ENCODE measurements around the gene NCOA7. TPM values are rescaled to one million over a fixed set of nuclear protein-coding genes. Genes with fewer than 3 reads are reported as not detected.
"Not testable (repeated sequence)": the region's sequence is repeated elsewhere in the genome, so short reads cannot be mapped to it uniquely, and the experiment has no call there.

The NCOA7 gene
- total RNA-seq, 1 donor from 2014 or later, result 33.4 TPM

DNA sequence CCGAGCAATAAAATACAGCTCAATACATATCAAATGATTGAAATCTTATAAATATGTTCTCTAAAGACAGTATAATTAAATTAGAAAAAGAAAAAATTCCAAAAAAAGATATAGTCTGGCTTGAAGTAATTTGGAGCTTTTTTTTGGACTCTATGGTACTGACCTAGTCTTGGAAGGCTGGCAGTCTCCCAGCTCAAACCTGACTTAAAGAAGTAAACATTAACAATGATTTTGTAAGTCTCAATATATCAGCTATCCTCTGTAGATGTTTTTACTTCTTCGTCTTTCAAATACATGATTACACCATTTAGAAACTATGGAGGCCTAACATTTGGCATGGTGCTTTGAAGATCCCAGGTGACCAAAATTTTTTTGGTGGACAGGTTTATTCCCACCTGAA, 180.0 kb downstream of the NCOA7 start:
- Mint-ChIP-seq H3K36me3 (ENCODE audit: low read depth) (peaks cover 57% of the 10 kb centered on the region), H3K9me3 (no peaks in the 10 kb centered on the region), H3K4me3 (no peak overlapping the region), H3K27ac (no peak overlapping the region), H3K4me1 (peaks cover 41% of the 10 kb centered on the region), H3K27me3 (no peaks in the 10 kb centered on the region)
- ChIA-PET POLR2A (interaction anchor here (1.8 kb wide), 1 partner anchor 13 kb away, joined by 6 read pairs; no protein-coding TSS in a partner anchor), CTCF (interaction anchor here (0.7 to 2.7 kb wide), 11 partner anchors 10 to 660 kb away, joined by 3 to 12 read pairs (median 4); partner anchors contain the start of gene NCOA7)
- ATAC-seq (ENCODE audit: low read depth) (no peak), DNase-seq (no peak)
- TF ChIP-seq, protein P1, sequence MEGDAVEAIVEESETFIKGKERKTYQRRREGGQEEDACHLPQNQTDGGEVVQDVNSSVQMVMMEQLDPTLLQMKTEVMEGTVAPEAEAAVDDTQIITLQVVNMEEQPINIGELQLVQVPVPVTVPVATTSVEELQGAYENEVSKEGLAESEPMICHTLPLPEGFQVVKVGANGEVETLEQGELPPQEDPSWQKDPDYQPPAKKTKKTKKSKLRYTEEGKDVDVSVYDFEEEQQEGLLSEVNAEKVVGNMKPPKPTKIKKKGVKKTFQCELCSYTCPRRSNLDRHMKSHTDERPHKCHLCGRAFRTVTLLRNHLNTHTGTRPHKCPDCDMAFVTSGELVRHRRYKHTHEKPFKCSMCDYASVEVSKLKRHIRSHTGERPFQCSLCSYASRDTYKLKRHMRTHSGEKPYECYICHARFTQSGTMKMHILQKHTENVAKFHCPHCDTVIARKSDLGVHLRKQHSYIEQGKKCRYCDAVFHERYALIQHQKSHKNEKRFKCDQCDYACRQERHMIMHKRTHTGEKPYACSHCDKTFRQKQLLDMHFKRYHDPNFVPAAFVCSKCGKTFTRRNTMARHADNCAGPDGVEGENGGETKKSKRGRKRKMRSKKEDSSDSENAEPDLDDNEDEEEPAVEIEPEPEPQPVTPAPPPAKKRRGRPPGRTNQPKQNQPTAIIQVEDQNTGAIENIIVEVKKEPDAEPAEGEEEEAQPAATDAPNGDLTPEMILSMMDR (IDR thresholded peaks at IDR 0.05), result no peak
- intact Hi-C loops (cut with micrococcal nuclease), result loop anchor here (10.0 kb wide), 2 partner anchors 446 to 816 kb away; partner anchors contain the start of gene TPD52L1

GRCh38 chr6:125972478-125972877, 181.7 kb downstream of the NCOA7 start:
- CTCF ChIA-PET, result interaction anchor here (1.3 to 1.4 kb wide), 2 partner anchors 11 to 16 kb away, joined by 3 read pairs; no protein-coding TSS in a partner anchor
- H3K4me3 Mint-ChIP-seq; POLR2A ChIA-PET; H3K27ac Mint-ChIP-seq; H3K27me3 Mint-ChIP-seq; H3K9me3 Mint-ChIP-seq; DNase-seq; ATAC-seq (ENCODE audit: low read depth): not testable (repeated sequence)
- peaks cover 55% of the 10 kb centered on the region for H3K36me3 Mint-ChIP-seq (ENCODE audit: low read depth)
- intact Hi-C loops (cut with micrococcal nuclease), result loop anchor here (10.0 kb wide), 2 partner anchors 448 to 818 kb away; partner anchors contain the start of gene TPD52L1
- peaks cover 33% of the 10 kb centered on the region for H3K4me1 Mint-ChIP-seq

DNA sequence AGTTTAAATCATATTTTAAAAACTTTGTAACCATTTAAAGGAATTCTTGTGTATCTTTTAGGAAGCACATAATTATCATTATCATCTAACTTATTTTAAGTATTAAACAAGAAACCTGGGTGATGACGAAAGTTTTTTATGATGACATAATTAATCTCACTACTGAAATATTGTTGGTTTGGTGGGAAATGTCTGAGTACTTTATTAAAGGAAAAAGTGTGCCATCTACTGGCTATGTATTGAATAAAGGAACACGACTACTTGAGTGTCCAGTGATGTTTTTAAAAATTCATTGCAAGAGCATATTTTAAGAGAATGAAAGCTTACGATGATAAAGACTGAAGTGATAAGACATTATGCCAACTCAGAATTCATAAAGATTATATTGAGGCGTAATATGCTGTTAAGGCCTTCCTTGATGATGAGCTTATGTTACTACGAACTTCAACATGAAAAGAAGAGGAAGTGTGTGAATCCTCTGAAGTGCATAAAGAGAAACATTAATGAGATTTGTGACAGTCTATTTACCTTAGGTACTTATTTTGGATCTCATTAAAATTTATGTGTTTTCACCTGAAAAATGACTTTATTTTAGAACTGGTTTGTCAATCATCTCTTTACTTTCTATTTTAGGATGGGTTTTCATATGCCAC, 183.6 kb downstream of the NCOA7 start:
- peak; percentile 58 for ATAC-seq (ENCODE audit: low read depth)
- Mint-ChIP-seq H3K9me3 (no peaks in the 10 kb centered on the region), H3K36me3 (ENCODE audit: low read depth) (peaks cover 45% of the 10 kb centered on the region), H3K4me3 (no peak overlapping the region), H3K4me1 (peaks cover 15% of the 10 kb centered on the region), H3K27ac (peak overlapping the region; percentile 5), H3K27me3 (no peaks in the 10 kb centered on the region)
- ChIA-PET POLR2A (interaction anchor here (0.6 to 1.9 kb wide), 6 partner anchors 12 to 197 kb away, joined by 3 to 8 read pairs (median 6); partner anchors contain the start of genes HINT3, NCOA7 and TRMT11), CTCF (interaction anchor here (0.7 to 4.0 kb wide), 26 partner anchors 10 to 665 kb away, joined by 3 to 52 read pairs (median 4); partner anchors contain the start of genes HINT3, NCOA7 and TRMT11)
- intact Hi-C loops (cut with micrococcal nuclease), result loop anchor here (1.0 to 10.0 kb wide), 9 partner anchors 18 to 820 kb away; partner anchors contain the start of genes HINT3 and TPD52L1
- DNase-seq, result no peak
- TF ChIP-seq, protein P1 (IDR thresholded peaks at IDR 0.05), result no peak

GRCh38 chr6:125979101-125979500, 188.3 kb downstream of the NCOA7 start:
- Mint-ChIP-seq H3K9me3 (no peaks in the 10 kb centered on the region), H3K4me1 (peaks cover 6% of the 10 kb centered on the region), H3K36me3 (ENCODE audit: low read depth) (peaks cover 23% of the 10 kb centered on the region), H3K4me3 (no peak overlapping the region), H3K27me3 (no peaks in the 10 kb centered on the region), H3K27ac (no peak overlapping the region)
- POLR2A ChIA-PET, result no interaction called here
- ATAC-seq (ENCODE audit: low read depth), result no peak
- CTCF ChIA-PET, result no interaction called here
- no peak for DNase-seq
- TF ChIP-seq, protein P1 (IDR thresholded peaks at IDR 0.05), result no peak
- intact Hi-C loops (cut with micrococcal nuclease), result loop anchor here (10.0 kb wide), 2 partner anchors 454 to 824 kb away; partner anchors contain the start of gene TPD52L1

Other genes starting within 250 kb of the NCOA7 start
- not detected in 2 replicates for gene HEY2, start 41.3 kb upstream of the NCOA7 start, total RNA-seq
- gene HINT3, start 165.8 kb downstream of the NCOA7 start, total RNA-seq, result 10.6 and 11.1 TPM in 2 replicates
- 24.6 and 33.4 TPM in 2 replicates for gene TRMT11, start 195.6 kb downstream of the NCOA7 start, total RNA-seq

Data from activated B cell treated with CpG ODN at 0.5 μM for 24 hours (primary cell).